PFSK-1 (cell line): ENCODE results near the gene EHD1.

Experiments
- FOXP2 ChIP-seq: optimal IDR thresholded peaks from 2 replicates; pipeline ENCODE3; 2011; ENCODE audit warnings: borderline replicate concordance, control low read depth, inconsistent platforms; ENCODE audit not compliant: insufficient read depth; ENCODE audit errors: extremely low read length, extremely low read depth
- POLR2AphosphoS5 ChIP-seq: IDR thresholded peaks from 2 replicates; pipeline ENCODE4 v1.6.1; 2012; ENCODE audit warnings: low read depth, mild to moderate bottlenecking, control low read depth, low read length, moderate library complexity
- REST ChIP-seq, 2 experiments: IDR thresholded peaks; 2 replicates each; pipeline versions ENCODE4 v1.6.1 to v1.8.0; 2011 to 2012; ENCODE audit warnings: low read depth in 2 of 2, low read length in 2 of 2, control low read depth in 1 of 2, inconsistent platforms in 1 of 2, mild to moderate bottlenecking in 1 of 2, moderate library complexity in 1 of 2; ENCODE audit not compliant: insufficient read depth in 1 of 2
- SIN3A ChIP-seq: IDR thresholded peaks from 2 replicates; pipeline ENCODE4 v1.6.1; 2012; ENCODE audit warnings: mild to moderate bottlenecking, low read length, moderate library complexity, borderline replicate concordance; ENCODE audit not compliant: insufficient read depth
- TAF1 ChIP-seq: IDR thresholded peaks from 2 replicates; pipeline ENCODE4 v1.6.1; 2012; ENCODE audit warnings: low read length, control low read depth, borderline replicate concordance; ENCODE audit not compliant: insufficient read depth

The EHD1 gene

GRCh38 chr11:64870893-64871466 lies 7.4 kb downstream of the EHD1 start:
- TF ChIP-seq FOXP2 (no peak), POLR2AphosphoS5 (no peak), SIN3A (no peak), REST (IDR thresholded peaks at IDR 0.05; ENCODE audit: insufficient read depth in 1 of 2, low read depth in 2 of 2, low read length in 2 of 2) (no peak), TAF1 (no peak)

GRCh38 chr11:64870176-64870892 lies 8.1 kb downstream of the EHD1 start:
- no peak for TF ChIP-seq SIN3A
- no peak for TF ChIP-seq POLR2AphosphoS5
- no peak for TF ChIP-seq FOXP2
- no peak for TF ChIP-seq TAF1
- TF ChIP-seq REST (IDR thresholded peaks at IDR 0.05; ENCODE audit: insufficient read depth in 1 of 2, low read depth in 2 of 2, low read length in 2 of 2): no peak

- TF ChIP-seq FOXP2 (no peak), TAF1 (no peak), REST (IDR thresholded peaks at IDR 0.05; ENCODE audit: insufficient read depth in 1 of 2, low read depth in 2 of 2, low read length in 2 of 2) (no peak), POLR2AphosphoS5 (no peak), SIN3A (no peak)
These were observed 8.7 kb downstream of the EHD1 start for GRCh38 chr11:64869571-64870175.

- no peak for TF ChIP-seq SIN3A
- no peak for TF ChIP-seq REST (IDR thresholded peaks at IDR 0.05; ENCODE audit: insufficient read depth in 1 of 2, low read depth in 2 of 2, low read length in 2 of 2)
- no peak for TF ChIP-seq POLR2AphosphoS5
- TF ChIP-seq FOXP2: no peak
- TF ChIP-seq TAF1: no peak
These were observed 9.4 kb downstream of the EHD1 start for GRCh38 chr11:64868904-64869570.
